Measurements from ENCODE around the gene LRMDA. TPM values are rescaled to one million over a fixed set of nuclear protein-coding genes. Genes with fewer than 3 reads are reported as not detected.

The LRMDA gene
- total RNA-seq, 1 experiment from 2014 or later, result 1.2 TPM

DNA sequence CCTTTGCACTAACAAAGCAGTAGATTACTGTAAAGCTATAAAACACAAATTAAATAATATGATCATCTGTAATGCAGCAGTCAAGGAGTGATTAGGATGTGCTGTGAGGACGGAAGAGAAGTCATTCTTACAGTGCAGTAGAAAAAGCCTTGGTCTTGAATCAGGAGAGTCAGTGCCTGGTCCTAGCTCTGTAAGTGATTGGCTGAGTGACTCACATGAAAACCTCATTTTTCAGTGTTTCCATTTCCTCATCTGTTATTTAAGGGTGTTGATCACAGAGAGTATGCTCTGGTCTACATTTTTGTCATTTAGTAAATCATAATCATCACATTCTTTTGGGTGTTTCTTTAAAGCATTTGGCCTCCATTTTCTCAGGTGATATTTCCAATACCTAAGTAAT lies 717.8 kb downstream of the LRMDA start:
- Histone ChIP-seq H3K36me3 (ENCODE audit: low read depth, low read length) (no peaks in the 10 kb centered on the region), H3K9me2 (replicated peaks; ENCODE audit: low read length) (no peaks in the 10 kb centered on the region), H4K20me1 (ENCODE audit: low read length) (no peaks in the 10 kb centered on the region), H3K4me3 (ENCODE audit: low read length) (no peak overlapping the region), H3K9me3 (ENCODE audit: low read length) (0 out of 2 replicates have a peak, but pooled peaks cover 3% of the 10 kb centered on the region), H3K27ac (ENCODE audit: low read length) (no peak overlapping the region), H3K9ac (ENCODE audit: low read length) (no peak overlapping the region), H3F3A (ENCODE audit: low read length, unreplicated experiment) (no peaks in the 10 kb centered on the region), H3K79me2 (ENCODE audit: low read length) (no peaks in the 10 kb centered on the region), H3K4me1 (ENCODE audit: insufficient read depth, low read length) (no peaks in the 10 kb centered on the region), H2AFZ (ENCODE audit: low read length) (no peak overlapping the region), H3K4me2 (ENCODE audit: low read length) (no peak overlapping the region), H3K27me3 (ENCODE audit: low read length) (peaks cover 49% of the 10 kb centered on the region)
- DNase-seq, result no peak
- ATAC-seq, result peak; percentile 35; the same call in 1 of the 2 replicates
- TF ChIP-seq, protein P1, sequence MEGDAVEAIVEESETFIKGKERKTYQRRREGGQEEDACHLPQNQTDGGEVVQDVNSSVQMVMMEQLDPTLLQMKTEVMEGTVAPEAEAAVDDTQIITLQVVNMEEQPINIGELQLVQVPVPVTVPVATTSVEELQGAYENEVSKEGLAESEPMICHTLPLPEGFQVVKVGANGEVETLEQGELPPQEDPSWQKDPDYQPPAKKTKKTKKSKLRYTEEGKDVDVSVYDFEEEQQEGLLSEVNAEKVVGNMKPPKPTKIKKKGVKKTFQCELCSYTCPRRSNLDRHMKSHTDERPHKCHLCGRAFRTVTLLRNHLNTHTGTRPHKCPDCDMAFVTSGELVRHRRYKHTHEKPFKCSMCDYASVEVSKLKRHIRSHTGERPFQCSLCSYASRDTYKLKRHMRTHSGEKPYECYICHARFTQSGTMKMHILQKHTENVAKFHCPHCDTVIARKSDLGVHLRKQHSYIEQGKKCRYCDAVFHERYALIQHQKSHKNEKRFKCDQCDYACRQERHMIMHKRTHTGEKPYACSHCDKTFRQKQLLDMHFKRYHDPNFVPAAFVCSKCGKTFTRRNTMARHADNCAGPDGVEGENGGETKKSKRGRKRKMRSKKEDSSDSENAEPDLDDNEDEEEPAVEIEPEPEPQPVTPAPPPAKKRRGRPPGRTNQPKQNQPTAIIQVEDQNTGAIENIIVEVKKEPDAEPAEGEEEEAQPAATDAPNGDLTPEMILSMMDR (conservative IDR thresholded peaks at IDR 0.05; ENCODE audit: low read depth, low read length), result no peak
- TF ChIP-seq EZH2phosphoT487 (IDR thresholded peaks at IDR 0.05; ENCODE audit: borderline replicate concordance, low read length), result no peak
- TF ChIP-seq EZH2 (IDR thresholded peaks at IDR 0.05; ENCODE audit: low read length, unreplicated experiment), result no peak
- POLR2A ChIA-PET (ENCODE audit: unreplicated experiment), result no interaction called here
- no TSS peak for BruUV-seq (replicated peaks)
- intact Hi-C loops (cut with micrococcal nuclease), result no loop called here
- CTCF ChIA-PET, result no interaction called here

DNA sequence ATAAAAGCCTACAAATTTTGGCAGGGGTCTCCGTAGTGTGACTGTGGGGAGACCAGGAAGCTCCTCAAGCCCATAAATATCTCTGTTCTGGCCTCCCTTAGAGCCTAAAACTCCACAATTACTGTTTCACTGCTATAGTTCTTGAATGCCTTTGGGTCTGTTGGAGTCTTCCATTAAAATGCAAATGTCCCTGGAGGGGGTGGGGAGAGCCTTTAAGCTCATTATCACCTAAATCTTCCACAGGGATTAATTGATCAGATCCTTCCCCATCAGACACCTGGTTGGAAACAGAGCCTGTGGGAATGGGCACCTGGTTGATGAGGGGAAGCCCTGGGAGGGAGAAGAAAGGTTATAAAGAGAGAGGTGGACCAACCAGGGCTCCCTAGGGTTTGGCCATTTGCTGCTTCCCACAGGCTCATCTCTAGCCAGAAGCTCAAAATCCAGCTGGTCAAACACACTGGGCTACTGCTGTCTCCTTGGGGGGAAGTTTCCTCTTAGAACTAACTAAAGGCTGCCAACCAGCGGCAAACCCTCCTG lies 718.2 kb downstream of the LRMDA start:
- Histone ChIP-seq H3K4me3 (ENCODE audit: low read length) (no peak overlapping the region), H3K9ac (ENCODE audit: low read length) (no peak overlapping the region), H3K36me3 (ENCODE audit: low read depth, low read length) (no peaks in the 10 kb centered on the region), H3K27me3 (ENCODE audit: low read length) (peaks cover 54% of the 10 kb centered on the region), H3K79me2 (ENCODE audit: low read length) (no peaks in the 10 kb centered on the region), H4K20me1 (ENCODE audit: low read length) (no peaks in the 10 kb centered on the region), H3F3A (ENCODE audit: low read length, unreplicated experiment) (no peaks in the 10 kb centered on the region), H3K4me2 (ENCODE audit: low read length) (no peak overlapping the region), H3K9me2 (replicated peaks; ENCODE audit: low read length) (no peaks in the 10 kb centered on the region), H3K27ac (ENCODE audit: low read length) (no peak overlapping the region), H3K9me3 (ENCODE audit: low read length) (0 out of 2 replicates have a peak, but pooled peaks cover 3% of the 10 kb centered on the region), H2AFZ (ENCODE audit: low read length) (no peak overlapping the region), H3K4me1 (ENCODE audit: insufficient read depth, low read length) (no peaks in the 10 kb centered on the region)
- ChIA-PET POLR2A (ENCODE audit: unreplicated experiment) (no interaction called here), CTCF (interaction anchor here (0.5 kb wide), 1 partner anchor 38 kb away, joined by 3 read pairs; no protein-coding TSS in a partner anchor)
- DNase-seq (no peak), ATAC-seq (0 out of 2 replicates have a peak, but pooled peaks have one; percentile 11)
- BruUV-seq (replicated peaks), result no TSS peak
- TF ChIP-seq EZH2 (IDR thresholded peaks at IDR 0.05; ENCODE audit: low read length, unreplicated experiment), result no peak
- TF ChIP-seq, protein P1 (conservative IDR thresholded peaks at IDR 0.05; ENCODE audit: low read depth, low read length), result no peak
- TF ChIP-seq EZH2phosphoT487 (IDR thresholded peaks at IDR 0.05; ENCODE audit: borderline replicate concordance, low read length), result no peak
- intact Hi-C loops (cut with micrococcal nuclease), result no loop called here

DNA sequence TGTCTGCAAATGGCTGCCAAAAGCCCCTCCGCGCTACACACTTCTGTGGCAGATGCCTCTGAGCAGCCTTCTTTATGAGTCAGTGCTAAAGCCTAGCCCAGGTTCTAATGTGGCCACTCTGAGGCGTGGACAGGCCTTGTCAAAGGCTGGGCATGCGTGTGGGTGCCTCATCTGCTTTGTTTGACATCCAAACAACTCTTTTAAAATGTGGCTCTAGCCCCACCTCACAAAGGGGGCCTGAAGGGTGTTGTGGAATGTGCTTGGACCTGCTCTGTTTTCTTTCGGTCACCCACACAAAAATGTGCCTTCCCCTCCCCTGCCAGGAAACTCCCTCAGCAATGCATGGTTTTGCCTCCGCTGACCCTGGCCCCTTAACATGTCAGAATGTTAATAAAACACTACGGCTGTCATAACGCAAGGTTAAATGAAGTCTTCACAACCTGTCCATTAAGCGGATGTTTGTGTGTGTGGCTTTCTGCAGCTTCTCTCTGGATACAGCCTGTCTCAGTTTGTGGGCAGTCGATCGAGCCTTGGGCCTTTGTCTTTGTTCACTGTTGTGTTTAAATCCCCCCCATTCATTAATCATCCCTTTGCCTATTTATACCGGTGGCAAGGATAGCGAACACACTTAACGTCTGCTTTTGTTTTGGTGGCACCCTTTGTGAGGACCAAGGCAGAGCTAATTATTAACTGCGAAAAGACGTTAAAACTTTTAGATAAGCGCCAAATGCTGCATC lies 718.9 kb downstream of the LRMDA start:
- ATAC-seq (peak; percentile 47), DNase-seq (peak; percentile 50)
- Histone ChIP-seq H3K4me2 (ENCODE audit: low read length) (no peak overlapping the region), H3K27me3 (ENCODE audit: low read length) (peaks cover 60% of the 10 kb centered on the region), H3K79me2 (ENCODE audit: low read length) (no peaks in the 10 kb centered on the region), H3K27ac (ENCODE audit: low read length) (no peak overlapping the region), H3K9ac (ENCODE audit: low read length) (no peak overlapping the region), H3K4me3 (ENCODE audit: low read length) (no peak overlapping the region), H3K9me2 (replicated peaks; ENCODE audit: low read length) (no peaks in the 10 kb centered on the region), H4K20me1 (ENCODE audit: low read length) (no peaks in the 10 kb centered on the region), H3K36me3 (ENCODE audit: low read depth, low read length) (no peaks in the 10 kb centered on the region), H3K9me3 (ENCODE audit: low read length) (0 out of 2 replicates have a peak, but pooled peaks cover 3% of the 10 kb centered on the region), H3F3A (ENCODE audit: low read length, unreplicated experiment) (no peaks in the 10 kb centered on the region), H2AFZ (ENCODE audit: low read length) (no peak overlapping the region), H3K4me1 (ENCODE audit: insufficient read depth, low read length) (no peaks in the 10 kb centered on the region)
- intact Hi-C loops (cut with micrococcal nuclease), result no loop called here
- no TSS peak for BruUV-seq (replicated peaks)
- POLR2A ChIA-PET (ENCODE audit: unreplicated experiment), result no interaction called here
- TF ChIP-seq EZH2 (IDR thresholded peaks at IDR 0.05; ENCODE audit: low read length, unreplicated experiment) (no peak), EZH2phosphoT487 (IDR thresholded peaks at IDR 0.05; ENCODE audit: borderline replicate concordance, low read length) (no peak)
- TF ChIP-seq, protein P1 (conservative IDR thresholded peaks at IDR 0.05; ENCODE audit: low read depth, low read length), result no peak
- CTCF ChIA-PET, result interaction anchor here (0.5 kb wide), 1 partner anchor 37 kb away, joined by 3 read pairs; no protein-coding TSS in a partner anchor
